ENCODE measurements around the gene NEBL. TPM values are rescaled to one million over a fixed set of nuclear protein-coding genes. Genes with fewer than 3 reads are reported as not detected.

NEBL gene
- polyA plus RNA-seq, 1 experiment = 0.10 TPM

DNA sequence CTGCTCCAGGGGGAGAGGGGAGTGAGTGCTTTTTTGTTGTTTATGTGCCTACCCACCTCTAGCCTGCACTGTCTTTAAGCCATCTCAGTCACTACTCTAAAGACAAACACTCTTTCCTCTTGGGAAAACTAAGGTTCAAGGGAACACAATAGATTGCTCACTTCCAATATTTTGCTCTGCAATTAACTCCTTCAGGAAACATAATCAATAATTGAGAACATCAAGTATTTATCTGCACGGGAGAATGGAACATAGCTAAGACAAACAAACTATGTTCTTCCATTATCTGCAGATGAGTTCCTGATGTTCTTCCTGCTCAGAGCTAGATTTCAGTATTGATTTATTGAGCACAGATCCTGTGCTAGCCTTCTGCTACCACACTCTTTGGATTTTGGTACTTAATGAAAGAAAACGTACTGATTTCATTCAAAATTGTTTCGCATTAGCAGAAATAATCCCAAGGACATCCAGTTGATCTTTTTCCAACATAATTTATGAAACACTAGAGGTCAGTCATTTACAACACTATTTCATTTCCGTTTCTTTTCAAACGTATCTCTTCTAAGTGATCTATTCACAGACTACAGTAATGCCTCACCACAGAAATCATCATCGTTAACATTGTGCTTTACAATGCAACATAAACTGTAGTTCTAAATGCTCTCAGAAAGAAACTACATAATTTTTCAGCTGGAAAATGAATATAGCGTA lies 8.3 kb downstream of the NEBL start:
- POLR2A ChIA-PET = no interaction called here
- DNase-seq (ENCODE audit: low read depth, low spot score) = no peak
- H3K27ac ChIP-seq (ENCODE audit: low read depth, low read length) = no peak overlapping the region
- H3K4me3 ChIP-seq (ENCODE audit: low read depth, low read length) = no peak overlapping the region
- H3K9me3 ChIP-seq (ENCODE audit: control insufficient read depth, insufficient read depth, low read length) = no peaks in the 10 kb centered on the region
- TF ChIP-seq CTCF (IDR thresholded peaks at IDR 0.05; ENCODE audit: low read depth, low read length) = no peak
- H3K27me3 ChIP-seq (ENCODE audit: control insufficient read depth, insufficient read depth, low read length) = no peaks in the 10 kb centered on the region
- CTCF ChIA-PET = no interaction called here

DNA sequence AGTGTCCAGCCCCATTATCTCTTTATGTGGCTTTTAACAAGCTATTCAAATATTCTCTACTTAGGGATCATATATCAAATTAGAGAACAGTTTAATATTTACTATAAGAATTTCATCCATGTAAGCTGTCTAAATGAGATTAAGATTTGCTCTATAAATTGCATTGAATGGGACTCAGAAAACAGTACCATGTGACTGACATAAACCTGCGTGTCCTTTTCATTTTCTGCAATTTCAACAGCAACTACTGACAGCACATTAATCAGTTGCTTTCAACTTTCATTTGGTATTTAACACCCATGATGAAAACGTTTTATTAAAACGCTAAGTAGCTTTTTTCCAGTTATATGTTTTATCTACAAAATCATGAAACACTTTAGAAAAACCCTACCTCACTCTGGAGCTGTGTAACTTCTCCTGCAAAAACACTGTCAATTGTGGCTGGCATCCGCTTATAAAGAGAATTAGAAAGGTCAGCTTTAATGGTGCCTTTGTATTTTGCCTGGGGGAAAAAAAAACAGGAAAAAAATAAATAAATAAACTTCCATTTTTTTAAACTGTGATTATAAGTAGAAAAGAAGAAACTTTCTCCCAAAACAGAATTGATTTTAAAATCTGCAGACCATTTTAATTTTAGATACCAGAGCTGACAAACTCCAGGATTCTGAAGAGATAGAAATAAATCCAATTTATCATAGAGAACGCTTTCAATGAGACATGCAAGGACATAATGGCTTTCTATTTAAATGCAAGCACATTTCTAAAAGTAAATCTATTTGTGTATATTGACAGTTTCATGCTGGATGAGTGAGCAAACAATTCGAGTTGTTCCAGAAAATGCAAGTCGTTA lies 9.2 kb downstream of the NEBL start:
- CTCF ChIA-PET = no interaction called here
- POLR2A ChIA-PET = no interaction called here
- DNase-seq (ENCODE audit: low read depth, low spot score) = no peak
- Histone ChIP-seq H3K4me3 (ENCODE audit: low read depth, low read length) (no peak overlapping the region), H3K27me3 (ENCODE audit: control insufficient read depth, insufficient read depth, low read length) (no peaks in the 10 kb centered on the region), H3K27ac (ENCODE audit: low read depth, low read length) (no peak overlapping the region), H3K9me3 (ENCODE audit: control insufficient read depth, insufficient read depth, low read length) (no peaks in the 10 kb centered on the region)
- TF ChIP-seq CTCF (IDR thresholded peaks at IDR 0.05; ENCODE audit: low read depth, low read length) = no peak

DNA sequence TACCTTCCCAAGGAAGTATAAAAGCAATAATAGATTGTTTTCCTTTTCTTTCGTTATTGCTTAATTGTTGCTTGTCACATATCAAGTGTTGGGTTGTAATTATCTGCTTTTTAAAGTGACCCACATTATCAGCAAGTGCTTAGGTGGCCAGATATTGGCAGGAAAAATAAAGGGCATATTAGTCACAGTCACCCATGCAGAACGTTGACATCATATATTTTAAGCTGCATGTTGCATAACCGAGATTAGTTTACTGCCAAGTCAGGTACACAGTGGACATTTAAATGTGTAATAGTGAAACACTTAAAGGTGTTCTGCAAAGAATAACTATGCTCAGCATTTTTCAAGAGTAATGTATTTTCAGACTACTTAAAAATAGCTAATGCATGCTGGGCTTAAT lies 11.4 kb downstream of the NEBL start:
- no peaks in the 10 kb centered on the region for H3K9me3 ChIP-seq (ENCODE audit: control insufficient read depth, insufficient read depth, low read length)
- no peak for TF ChIP-seq CTCF (IDR thresholded peaks at IDR 0.05; ENCODE audit: low read depth, low read length)
- H3K27me3 ChIP-seq (ENCODE audit: control insufficient read depth, insufficient read depth, low read length) = no peaks in the 10 kb centered on the region
- no peak for DNase-seq (ENCODE audit: low read depth, low spot score)
- POLR2A ChIA-PET = no interaction called here
- CTCF ChIA-PET = no interaction called here
- no peak overlapping the region for H3K27ac ChIP-seq (ENCODE audit: low read depth, low read length)
- no peak overlapping the region for H3K4me3 ChIP-seq (ENCODE audit: low read depth, low read length)

DNA sequence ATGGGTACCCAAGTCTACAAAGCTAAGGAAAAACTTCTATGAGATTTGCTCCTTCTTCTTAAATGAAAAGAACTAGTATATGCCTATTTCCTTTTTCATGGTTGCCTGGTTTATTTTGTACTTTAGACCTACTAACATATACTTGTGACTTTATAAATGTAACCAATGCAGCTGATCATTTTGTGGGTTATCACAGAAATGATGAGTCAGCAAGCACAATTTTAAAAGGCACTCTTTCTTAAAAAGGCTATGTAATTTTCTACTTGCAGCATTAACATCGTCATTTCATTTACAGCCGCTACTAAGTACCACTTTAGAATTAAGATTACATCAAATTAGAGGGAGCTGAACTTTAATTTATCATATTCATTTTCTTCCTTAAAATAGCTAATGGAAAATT lies 13.6 kb downstream of the NEBL start:
- H3K27me3 ChIP-seq (ENCODE audit: control insufficient read depth, insufficient read depth, low read length) = no peaks in the 10 kb centered on the region
- H3K4me3 ChIP-seq (ENCODE audit: low read depth, low read length) = no peak overlapping the region
- CTCF ChIA-PET = interaction anchor here (0.5 kb wide), 1 partner anchor 28 kb away, joined by 4 read pairs; no protein-coding TSS in a partner anchor
- TF ChIP-seq CTCF (IDR thresholded peaks at IDR 0.05; ENCODE audit: low read depth, low read length) = no peak
- H3K27ac ChIP-seq (ENCODE audit: low read depth, low read length) = no peak overlapping the region
- no peaks in the 10 kb centered on the region for H3K9me3 ChIP-seq (ENCODE audit: control insufficient read depth, insufficient read depth, low read length)
- DNase-seq (ENCODE audit: low read depth, low spot score) = no peak
- POLR2A ChIA-PET = no interaction called here

GRCh38 chr10:20882091-20882490 lies 15.0 kb downstream of the NEBL start:
- no peak for TF ChIP-seq CTCF (IDR thresholded peaks at IDR 0.05; ENCODE audit: low read depth, low read length)

More at GRCh38 chr10:20882091-20882490, 15.0 kb downstream of the NEBL start:
- Histone ChIP-seq H3K27me3 (ENCODE audit: control insufficient read depth, insufficient read depth, low read length) (no peaks in the 10 kb centered on the region), H3K9me3 (ENCODE audit: control insufficient read depth, insufficient read depth, low read length) (no peaks in the 10 kb centered on the region), H3K27ac (ENCODE audit: low read depth, low read length) (no peak overlapping the region), H3K4me3 (ENCODE audit: low read depth, low read length) (no peak overlapping the region)
- ChIA-PET CTCF (no interaction called here), POLR2A (no interaction called here)
- DNase-seq (ENCODE audit: low read depth, low spot score) = no peak
